ENCODE results near the gene KCNN3.

KCNN3 gene

GRCh38 chr1:154888757-154889156 lies 18.7 kb upstream of the KCNN3 start:
- DNase-seq (ENCODE audit: low spot score), result no peak
- TF ChIP-seq CTCF (IDR thresholded peaks at IDR 0.05; ENCODE audit: extremely low read depth, missing control alignments), result no peak

GRCh38 chr1:154886281-154887015 lies 16.4 kb upstream of the KCNN3 start:
- no peak for DNase-seq (ENCODE audit: low spot score)
- TF ChIP-seq CTCF (IDR thresholded peaks at IDR 0.05; ENCODE audit: extremely low read depth, missing control alignments), result no peak

- DNase-seq (ENCODE audit: low spot score), result no peak
- TF ChIP-seq CTCF (IDR thresholded peaks at IDR 0.05; ENCODE audit: extremely low read depth, missing control alignments), result no peak
Measured at GRCh38 chr1:154884869-154885701, 15.0 kb upstream of the KCNN3 start.

- no peak for DNase-seq (ENCODE audit: low spot score)
- TF ChIP-seq CTCF (IDR thresholded peaks at IDR 0.05; ENCODE audit: extremely low read depth, missing control alignments), result no peak
Measured at GRCh38 chr1:154883919-154884868, 14.1 kb upstream of the KCNN3 start.

- no peak for DNase-seq (ENCODE audit: low spot score)
- TF ChIP-seq CTCF (IDR thresholded peaks at IDR 0.05; ENCODE audit: extremely low read depth, missing control alignments), result no peak
Measured at GRCh38 chr1:154881820-154882535, 11.9 kb upstream of the KCNN3 start.

GRCh38 chr1:154880671-154881070 lies 10.6 kb upstream of the KCNN3 start:
- no peak for TF ChIP-seq CTCF (IDR thresholded peaks at IDR 0.05; ENCODE audit: extremely low read depth, missing control alignments)
- no peak for DNase-seq (ENCODE audit: low spot score)
